Measurements from ENCODE around the gene RAB29.

The RAB29 gene

GRCh38 chr1:205774198-205775014, 876 bp downstream of the RAB29 start:
- Histone ChIP-seq H3K9me2 (replicated peaks; ENCODE audit: insufficient read depth, low read length) (no peaks in the 10 kb centered on the region), H3K36me3 (ENCODE audit: low read length) (no peaks in the 10 kb centered on the region), H3K4me2 (ENCODE audit: low read depth, low read length, poor library complexity, severe bottlenecking) (peak overlapping the region; percentile 68), H3K9me3 (ENCODE audit: insufficient read depth, low read length) (no peaks in the 10 kb centered on the region), H3K4me3 (ENCODE audit: insufficient read depth, low read length, poor library complexity, severe bottlenecking) (peak overlapping the region; percentile 82), H3K27me3 (ENCODE audit: low read length) (no peaks in the 10 kb centered on the region), H3K79me2 (ENCODE audit: insufficient read depth, low read length) (no peaks in the 10 kb centered on the region), H3F3A (ENCODE audit: insufficient read depth) (no peaks in the 10 kb centered on the region), H3K27ac (ENCODE audit: low read depth, low read length) (peak overlapping the region; percentile 21; the same call in 1 of the 2 replicates), H2AFZ (ENCODE audit: low read depth, low read length, severe bottlenecking) (peak overlapping the region; percentile 68), H4K20me1 (ENCODE audit: low read depth, low read length) (no peaks in the 10 kb centered on the region), H3K9ac (ENCODE audit: low read length) (peak overlapping the region; percentile 71)
- TF ChIP-seq EZH2phosphoT487 (conservative IDR thresholded peaks at IDR 0.05; ENCODE audit: low read length) (no peak), CTCF (IDR thresholded peaks at IDR 0.05; ENCODE audit: insufficient read depth, low read length, poor library complexity, severe bottlenecking) (no peak)

- Histone ChIP-seq H3K9me2 (replicated peaks; ENCODE audit: insufficient read depth, low read length) (no peaks in the 10 kb centered on the region), H2AFZ (ENCODE audit: low read depth, low read length, severe bottlenecking) (no peak overlapping the region), H3K4me3 (ENCODE audit: insufficient read depth, low read length, poor library complexity, severe bottlenecking) (no peak overlapping the region), H4K20me1 (ENCODE audit: low read depth, low read length) (no peaks in the 10 kb centered on the region), H3K9ac (ENCODE audit: low read length) (no peak overlapping the region), H3K36me3 (ENCODE audit: low read length) (no peaks in the 10 kb centered on the region), H3K27me3 (ENCODE audit: low read length) (no peaks in the 10 kb centered on the region), H3K4me2 (ENCODE audit: low read depth, low read length, poor library complexity, severe bottlenecking) (no peak overlapping the region), H3K9me3 (ENCODE audit: insufficient read depth, low read length) (no peaks in the 10 kb centered on the region), H3F3A (ENCODE audit: insufficient read depth) (no peaks in the 10 kb centered on the region), H3K27ac (ENCODE audit: low read depth, low read length) (no peak overlapping the region), H3K79me2 (ENCODE audit: insufficient read depth, low read length) (no peaks in the 10 kb centered on the region)
- TF ChIP-seq EZH2phosphoT487 (conservative IDR thresholded peaks at IDR 0.05; ENCODE audit: low read length) (no peak), CTCF (IDR thresholded peaks at IDR 0.05; ENCODE audit: insufficient read depth, low read length, poor library complexity, severe bottlenecking) (no peak)
Observed at GRCh38 chr1:205772607-205773032, 2.7 kb downstream of the RAB29 start.

- Histone ChIP-seq H3K27ac (ENCODE audit: low read depth, low read length) (no peak overlapping the region), H3K4me3 (ENCODE audit: insufficient read depth, low read length, poor library complexity, severe bottlenecking) (no peak overlapping the region), H3K36me3 (ENCODE audit: low read length) (no peaks in the 10 kb centered on the region), H3K4me2 (ENCODE audit: low read depth, low read length, poor library complexity, severe bottlenecking) (no peak overlapping the region), H3K9ac (ENCODE audit: low read length) (no peak overlapping the region), H3F3A (ENCODE audit: insufficient read depth) (no peaks in the 10 kb centered on the region), H4K20me1 (ENCODE audit: low read depth, low read length) (no peaks in the 10 kb centered on the region), H3K9me2 (replicated peaks; ENCODE audit: insufficient read depth, low read length) (no peaks in the 10 kb centered on the region), H2AFZ (ENCODE audit: low read depth, low read length, severe bottlenecking) (no peak overlapping the region), H3K9me3 (ENCODE audit: insufficient read depth, low read length) (no peaks in the 10 kb centered on the region), H3K79me2 (ENCODE audit: insufficient read depth, low read length) (no peaks in the 10 kb centered on the region), H3K27me3 (ENCODE audit: low read length) (no peaks in the 10 kb centered on the region)
- TF ChIP-seq EZH2phosphoT487 (conservative IDR thresholded peaks at IDR 0.05; ENCODE audit: low read length) (no peak), CTCF (IDR thresholded peaks at IDR 0.05; ENCODE audit: insufficient read depth, low read length, poor library complexity, severe bottlenecking) (no peak)
Observed at GRCh38 chr1:205770618-205771017, 4.7 kb downstream of the RAB29 start.
